NAMALWA (cell line): Measurements from ENCODE around the gene GNAI2.
"Not testable (repeated sequence)": the region's sequence is repeated elsewhere in the genome, so short reads cannot be mapped to it uniquely, and the experiment has no call there.

Experiments
- DNase-seq: peaks from one replicate; pipeline ENCODE4 v3.0.0-alpha.2; 2015; ENCODE audit warnings: low spot score

GNAI2 gene

DNA sequence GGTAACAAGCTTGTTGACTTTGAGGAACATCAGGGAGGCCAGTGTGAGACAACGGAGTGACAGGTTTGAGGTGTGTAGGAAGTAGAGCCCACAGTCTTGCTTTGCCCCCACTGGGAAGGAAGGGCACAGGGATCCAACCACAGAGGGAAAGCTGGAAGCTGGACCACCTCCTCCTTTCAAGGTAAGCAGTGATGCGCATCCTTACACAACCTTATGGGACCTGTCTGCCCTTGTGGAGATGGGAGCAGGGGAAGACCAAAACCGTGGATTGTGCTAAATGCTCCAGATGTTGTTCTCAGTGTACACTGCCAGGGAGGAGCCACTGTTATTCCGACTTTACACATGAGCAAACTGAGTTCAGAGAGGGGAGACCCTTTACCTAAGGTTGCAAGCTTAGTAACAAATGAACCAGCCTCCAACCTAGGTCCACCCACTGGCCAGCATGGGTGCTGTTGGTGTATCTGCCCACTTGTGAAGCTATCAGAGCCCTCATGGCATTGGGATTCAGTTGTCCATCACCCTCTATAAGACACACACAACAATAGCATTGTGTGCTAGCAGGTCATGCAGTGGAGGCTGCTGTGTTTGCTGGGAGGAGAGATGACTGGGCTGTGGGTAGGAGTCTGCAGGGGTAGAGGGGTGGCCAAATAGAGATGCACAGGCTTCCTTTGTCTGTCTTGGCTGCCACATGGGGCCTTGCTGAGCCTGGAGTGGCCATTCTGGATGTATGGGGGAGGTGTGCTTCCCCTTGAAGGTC is 42.3 kb downstream of the GNAI2 start:
- no peak for DNase-seq

DNA sequence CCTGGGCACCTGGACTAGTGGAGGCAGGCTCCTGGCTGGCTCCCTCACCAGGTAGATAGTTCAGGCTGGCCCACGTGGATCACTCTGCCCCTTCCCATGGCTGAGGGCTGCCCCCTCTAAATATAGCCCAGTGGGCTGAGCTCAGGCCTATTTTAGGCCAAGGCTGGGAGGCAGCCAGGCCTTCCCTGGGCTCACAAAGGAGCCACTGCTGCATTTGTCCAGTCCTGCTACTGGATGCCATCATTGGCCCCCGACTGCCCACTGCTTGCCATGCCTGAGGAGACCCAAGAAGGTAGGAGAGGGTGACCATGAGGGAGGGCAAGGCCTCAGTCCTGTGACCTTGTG is 42.8 kb downstream of the GNAI2 start, which contains the start of gene LSMEM2:
Gene LSMEM2 (plus strand): TSS at position 208 of the 345 bp plus-strand sequence. CDS start 27 bp downstream, at position 235.
- no peak for DNase-seq

DNA sequence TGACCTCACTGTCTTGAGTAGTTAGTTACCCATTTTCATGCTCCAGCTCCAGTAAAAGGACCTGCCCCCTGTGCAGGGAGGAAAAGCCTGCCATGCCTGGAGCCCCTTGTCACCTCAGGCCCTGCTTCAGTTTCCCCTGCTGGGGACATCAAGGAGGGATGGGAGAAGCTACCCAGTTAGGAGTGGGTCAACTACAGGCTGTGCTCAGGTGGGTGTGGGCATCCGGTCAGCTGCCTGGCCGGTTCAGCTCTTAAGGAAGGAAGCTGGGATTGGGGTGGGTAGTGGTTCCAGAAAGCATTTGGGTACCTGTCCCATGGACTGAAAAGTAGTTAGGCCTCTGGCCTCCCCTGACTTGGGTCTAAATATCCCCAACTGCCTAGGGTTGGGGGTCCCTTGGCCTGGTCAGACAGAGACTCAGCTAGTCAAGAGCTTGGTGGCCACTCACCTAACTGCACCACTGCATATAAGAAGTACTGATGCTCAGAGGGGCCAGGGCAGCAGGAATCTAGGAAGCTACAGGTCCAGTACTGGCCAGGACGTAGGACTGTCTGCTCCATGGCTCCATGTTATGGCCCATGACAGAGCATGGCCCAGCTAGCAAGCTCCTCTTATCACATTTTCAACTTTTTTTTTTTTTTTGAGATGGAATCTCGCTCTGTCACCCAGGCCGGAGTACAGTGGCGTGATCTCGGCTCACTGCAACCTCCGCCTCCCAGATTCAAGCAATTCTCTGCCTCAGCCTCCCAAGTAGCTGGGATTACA is 43.4 kb downstream of the GNAI2 start:
- no peak for DNase-seq

DNA sequence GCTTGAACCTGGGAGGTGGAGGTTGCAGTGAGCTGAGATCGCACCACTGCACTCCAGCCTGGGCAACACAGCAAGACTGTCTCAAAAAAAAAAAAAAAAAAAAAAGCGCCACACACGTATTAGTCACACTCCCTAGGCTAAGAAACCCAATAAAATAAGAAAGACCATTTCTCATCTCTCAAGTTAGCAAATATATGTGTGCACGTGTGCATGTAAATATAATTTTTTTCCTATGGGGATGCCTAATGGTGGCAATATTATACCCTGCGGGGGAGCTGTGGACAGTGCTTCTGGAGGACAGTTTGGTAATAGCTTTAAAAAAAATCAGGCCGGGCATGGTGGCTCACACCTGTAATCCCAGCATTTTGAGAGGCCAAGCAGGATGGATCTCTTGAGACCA is 48.1 kb downstream of the GNAI2 start:
- not testable (repeated sequence) for DNase-seq

DNA sequence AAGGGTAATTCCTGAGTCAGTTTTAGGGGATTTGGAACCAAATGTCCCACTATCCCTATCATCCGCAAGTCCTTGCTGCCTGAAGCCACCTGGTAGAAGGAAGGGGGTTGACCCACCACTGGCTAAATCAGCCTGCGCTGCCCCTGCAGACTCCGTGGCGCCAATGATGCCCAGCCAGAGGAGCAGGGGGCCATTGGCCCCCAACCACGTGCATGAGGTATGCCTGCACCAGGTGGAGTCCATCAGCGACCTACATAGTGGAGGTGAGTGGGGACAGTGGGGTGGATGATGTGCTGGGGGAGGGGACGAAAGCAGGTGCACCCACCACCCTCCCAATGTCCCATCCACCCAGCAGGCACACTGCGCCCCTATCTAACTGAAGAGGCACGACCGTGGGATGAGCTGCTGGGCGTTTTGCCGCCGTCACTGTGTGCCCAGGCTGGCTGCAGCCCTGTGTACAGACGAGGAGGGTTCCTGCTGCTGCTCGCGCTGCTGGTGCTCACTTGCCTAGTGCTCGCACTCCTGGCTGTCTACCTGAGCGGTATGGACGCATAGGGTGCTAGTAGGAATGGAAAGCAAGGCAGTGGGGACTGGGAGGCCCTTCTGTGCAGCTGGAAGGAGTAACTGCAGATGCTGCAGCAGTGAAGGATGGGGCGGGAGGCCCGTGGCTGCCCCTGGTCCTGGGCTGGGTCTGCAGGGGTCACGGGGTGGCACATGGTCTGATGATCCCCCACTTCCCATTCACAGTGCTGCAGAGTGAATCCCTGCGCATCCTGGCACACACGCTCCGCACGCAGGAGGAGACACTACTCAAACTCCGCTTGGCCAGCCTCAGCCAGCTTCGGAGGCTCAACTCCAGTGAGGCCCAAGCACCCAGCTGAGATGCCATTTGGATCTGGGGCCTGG is 50.6 kb downstream of the GNAI2 start:
- no peak for DNase-seq

DNA sequence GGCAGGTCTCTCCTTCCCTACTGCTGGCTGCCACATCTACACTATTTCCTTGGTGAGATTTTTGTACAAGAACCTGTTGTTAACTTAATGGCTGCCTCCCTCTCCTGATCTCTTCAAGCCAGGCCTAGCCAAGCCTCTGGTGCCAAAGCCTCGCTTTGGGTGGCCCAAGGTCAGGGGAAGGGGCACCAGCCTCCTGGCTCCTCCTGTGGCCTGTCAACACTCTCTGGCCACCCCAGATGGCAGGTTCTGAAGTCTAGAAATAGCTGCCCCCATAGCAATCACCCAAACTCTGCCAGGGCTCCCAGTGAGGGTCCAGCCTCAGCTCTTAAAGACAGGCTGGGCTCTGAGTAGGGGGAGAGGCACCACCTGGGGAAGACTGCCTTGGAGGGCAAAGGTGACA is 51.3 kb downstream of the GNAI2 start:
- no peak for DNase-seq

DNA sequence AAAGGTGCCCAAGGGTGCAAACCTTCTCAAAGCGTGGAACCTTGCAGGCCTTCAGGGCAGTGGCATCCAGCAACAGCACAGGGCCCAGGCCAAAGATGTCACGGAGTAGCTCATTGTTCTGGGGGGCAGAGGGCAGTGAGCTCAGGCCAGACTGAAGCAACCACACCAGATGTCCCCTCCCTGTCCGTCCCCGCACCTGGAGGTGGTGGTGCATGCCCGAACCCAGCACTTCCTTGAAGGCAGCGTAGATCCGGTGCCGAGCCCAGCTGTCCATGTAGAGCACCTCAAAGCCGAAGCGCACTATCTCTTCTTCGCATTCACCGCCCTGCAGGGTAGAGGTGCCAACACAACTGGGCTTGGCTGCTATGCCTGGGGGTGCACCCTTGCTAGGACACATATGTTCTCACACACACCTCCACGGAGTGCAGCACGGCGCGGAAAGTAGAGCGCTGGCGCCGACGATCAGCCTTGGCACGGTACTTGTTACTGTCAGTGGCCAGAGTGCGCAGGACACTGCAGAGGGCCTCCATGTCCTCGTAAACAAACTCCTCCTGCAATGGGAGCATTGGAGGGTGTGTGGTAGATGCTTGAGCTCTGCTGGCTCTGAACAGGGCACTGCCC is 52.5 kb downstream of the GNAI2 start:
- no peak for DNase-seq

GRCh38 chr3:50289130-50289529 is 53.1 kb downstream of the GNAI2 start:
- no peak for DNase-seq

DNA sequence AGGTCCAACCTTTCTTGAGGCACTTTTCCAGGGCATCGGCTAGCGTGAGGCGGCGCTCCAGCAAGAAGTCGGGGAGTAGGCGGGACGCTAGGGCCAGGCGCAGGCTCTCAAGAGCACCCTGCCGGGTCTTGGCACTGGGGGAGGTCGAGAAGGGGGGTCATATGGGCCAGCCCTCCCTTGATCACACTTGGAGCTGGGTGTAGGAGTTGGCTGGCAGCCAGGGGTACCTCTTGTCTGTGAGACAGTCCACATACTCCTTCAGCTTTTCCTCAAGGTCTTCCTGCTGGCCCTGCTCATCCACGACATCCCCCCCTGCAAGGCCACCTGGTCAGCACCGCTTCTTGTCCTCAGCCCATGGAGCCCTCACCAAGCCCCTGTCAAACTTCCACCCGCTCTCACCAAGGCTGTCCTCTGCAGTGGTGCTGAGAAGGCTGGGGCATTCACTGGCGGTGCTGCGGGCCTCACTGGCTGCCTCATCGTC is 54.2 kb downstream of the GNAI2 start:
- no peak for DNase-seq

GRCh38 chr3:50292159-50293078 is 56.4 kb downstream of the GNAI2 start, which contains the start of gene IFRD2:
Gene IFRD2 (minus strand): TSS chr3:50292429. CDS start chr3:50292274, 155 bp downstream.
- DNase-seq, result peak; percentile 92

DNA sequence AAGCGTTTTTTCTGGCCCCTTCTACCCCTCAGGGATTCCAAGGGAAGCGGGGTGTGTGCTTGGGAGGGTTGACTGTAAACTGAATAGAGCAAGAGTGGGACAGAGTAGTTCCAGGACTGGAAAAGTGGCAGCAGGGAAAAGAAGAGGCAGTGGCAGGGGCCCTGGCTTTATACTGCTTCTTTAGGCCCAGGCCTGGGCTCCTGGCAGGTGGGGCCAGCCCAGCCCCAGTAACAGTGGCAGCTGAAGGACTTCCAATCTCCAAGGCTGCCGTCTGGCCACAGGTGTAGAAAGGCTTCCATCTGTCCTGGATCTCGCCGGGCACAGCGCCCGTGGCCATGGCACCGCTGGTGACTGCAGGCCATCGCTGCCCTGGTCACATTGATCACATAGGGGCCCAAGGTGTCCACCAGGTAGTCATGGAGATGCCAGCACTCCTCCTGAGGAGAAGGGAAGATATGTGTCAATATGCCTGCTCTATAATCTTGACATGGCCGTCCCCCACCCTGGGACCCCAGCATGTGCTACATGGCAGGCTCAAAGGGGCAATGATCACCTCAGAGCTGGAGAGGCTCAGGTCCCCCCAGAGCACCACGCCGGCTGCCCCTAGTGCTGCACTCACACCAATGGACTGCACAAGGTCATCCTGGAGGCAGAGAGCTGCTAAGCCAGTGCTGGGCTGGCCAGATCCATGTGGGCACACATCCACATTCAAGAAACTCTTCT is 57.2 kb downstream of the GNAI2 start:
- DNase-seq, result no peak

- no peak for DNase-seq
Measured at GRCh38 chr3:50294089-50294488, 58.1 kb downstream of the GNAI2 start.

GRCh38 chr3:50294492-50295403 is 58.7 kb downstream of the GNAI2 start:
- DNase-seq, result no peak

- DNase-seq, result no peak
Measured at GRCh38 chr3:50295553-50296431, 59.8 kb downstream of the GNAI2 start.

GRCh38 chr3:50296721-50297383 is 60.8 kb downstream of the GNAI2 start:
- no peak for DNase-seq

GRCh38 chr3:50297384-50297775 is 61.4 kb downstream of the GNAI2 start:
- no peak for DNase-seq
